Neural cell (in vitro differentiated cells): Measurements from ENCODE around the gene APOC4. TPM values are rescaled to one million over a fixed set of nuclear protein-coding genes. Genes with fewer than 3 reads are reported as not detected.

Source experiments
- H2AFZ ChIP-seq: fragments of 200-600, 300-800 bp; sonication (generic), shearing (Covaris generic); 2 replicates; pipeline ENCODE4 v1.6.0; 2014; ENCODE audit warnings: low read depth, mild to moderate bottlenecking, antibody characterized with exemption, low read length, moderate library complexity
- H3F3A ChIP-seq: fragments of 200-600 bp; shearing (Covaris generic); 2 replicates; pipeline ENCODE4 v1.6.1; 2016; ENCODE audit warnings: mild to moderate bottlenecking, moderate library complexity, mixed read lengths, antibody characterized with exemption, low read length; ENCODE audit not compliant: insufficient read depth, poor library complexity, severe bottlenecking
- H3K27ac ChIP-seq: fragments of 200-600, 300-800 bp; sonication (generic), shearing (Covaris generic); 2 replicates; pipeline ENCODE4 v1.5.1; 2014; ENCODE audit warnings: mild to moderate bottlenecking, low read length, moderate library complexity
- H3K27me3 ChIP-seq: fragments of 300-800, 200-600 bp; sonication (generic), shearing (Covaris generic); 2 replicates; pipeline ENCODE4 v1.6.0; 2014; ENCODE audit warnings: mild to moderate bottlenecking, low read depth, low read length, moderate library complexity; ENCODE audit not compliant: insufficient read depth
- H3K36me3 ChIP-seq: fragments of 300-800, 200-600 bp; sonication (generic), shearing (Covaris generic); 2 replicates; pipeline ENCODE4 v1.5.1; 2014; ENCODE audit warnings: mild to moderate bottlenecking, antibody characterized with exemption, low read length, moderate library complexity; ENCODE audit not compliant: insufficient read depth
- H3K4me2 ChIP-seq: fragments of 300-800, 200-600 bp; sonication (generic), shearing (Covaris generic); 2 replicates; pipeline ENCODE4 v1.6.0; 2014; ENCODE audit warnings: mild to moderate bottlenecking, low read length
- H3K4me3 ChIP-seq: fragments of 300-800, 200-600 bp; sonication (generic), shearing (Covaris generic); 2 replicates; pipeline ENCODE4 v1.5.1; 2014; ENCODE audit warnings: mild to moderate bottlenecking, low read length, moderate library complexity
- H3K79me2 ChIP-seq: fragments of 200-600 bp; shearing (Covaris generic); replicated peaks from 2 replicates; pipeline ENCODE4 v1.6.0; 2014; ENCODE audit warnings: mild to moderate bottlenecking, low read length, moderate library complexity; ENCODE audit not compliant: insufficient read depth
- H3K9ac ChIP-seq: fragments of 300-800, 200-600 bp; sonication (generic), shearing (Covaris generic); 2 replicates; pipeline ENCODE4 v1.6.1; 2016; ENCODE audit warnings: mild to moderate bottlenecking, low read length, mixed read lengths
- H3K9me2 ChIP-seq: fragments of 200-600 bp; shearing (Covaris generic); 2 replicates; pipeline ENCODE4 v1.6.1; 2016; ENCODE audit warnings: mild to moderate bottlenecking, low read length, mixed read lengths; ENCODE audit not compliant: insufficient read depth
- H3K9me3 ChIP-seq: fragments of 200-600, 300-800 bp; sonication (generic), shearing (Covaris generic); 2 replicates; pipeline ENCODE4 v1.6.1; 2016; ENCODE audit warnings: mild to moderate bottlenecking, mixed run types, low read length, moderate library complexity, mixed read lengths
- H4K20me1 ChIP-seq: fragments of 200-600 bp; shearing (Covaris generic); 2 replicates; pipeline ENCODE4 v1.6.1; 2016; ENCODE audit warnings: mild to moderate bottlenecking, mixed run types; ENCODE audit not compliant: insufficient read depth
- CTCF ChIP-seq: fragments of 450-650 bp; IDR thresholded peaks from 2 replicates; pipeline ENCODE4 v1.5.1; 2014; ENCODE audit warnings: antibody characterized with exemption, mild to moderate bottlenecking, moderate library complexity; ENCODE audit not compliant: poor library complexity, severe bottlenecking
- EP300 ChIP-seq: fragments of 450-650 bp; conservative IDR thresholded peaks from 2 replicates; pipeline ENCODE4 v1.6.1; 2014; ENCODE audit warnings: antibody characterized with exemption, mild to moderate bottlenecking, moderate library complexity; ENCODE audit not compliant: poor library complexity, severe bottlenecking
- EZH2 ChIP-seq: fragments of 200-600, 300-800 bp; shearing (Covaris generic), sonication (generic); IDR thresholded peaks from 2 replicates; pipeline ENCODE4 v1.6.1; 2014; ENCODE audit warnings: antibody characterized with exemption, low read length, borderline replicate concordance, mild to moderate bottlenecking; ENCODE audit not compliant: insufficient read depth, poor library complexity, severe bottlenecking
- MXI1 ChIP-seq: fragments of 450-650 bp; conservative IDR thresholded peaks from 2 replicates; pipeline ENCODE4 v1.6.1; 2014; ENCODE audit warnings: antibody characterized with exemption, mild to moderate bottlenecking; ENCODE audit not compliant: poor library complexity, severe bottlenecking
- POLR2AphosphoS5 ChIP-seq: IDR thresholded peaks from 2 replicates; pipeline ENCODE4 v1.6.1; 2012
- RAD21 ChIP-seq: fragments of 450-650 bp; conservative IDR thresholded peaks from 2 replicates; pipeline ENCODE4 v1.6.1; 2014; ENCODE audit warnings: antibody characterized with exemption, mild to moderate bottlenecking, moderate library complexity
- REST ChIP-seq: IDR thresholded peaks from 2 replicates; pipeline ENCODE4 v1.6.1; 2012; ENCODE audit warnings: borderline replicate concordance
- SMC3 ChIP-seq: fragments of 450-650 bp; conservative IDR thresholded peaks from 2 replicates; pipeline ENCODE4 v1.6.1; 2014; ENCODE audit warnings: antibody characterized with exemption, mild to moderate bottlenecking, moderate library complexity; ENCODE audit not compliant: poor library complexity
- TAF1 ChIP-seq: IDR thresholded peaks from 2 replicates; pipeline ENCODE4 v1.6.1; 2012; ENCODE audit warnings: low read depth
- polyA plus RNA-seq: library from polyadenylated mRNA; depleted of rRNA; stranded (reverse); fragments of >200 nt; gene quantifications from 2 replicates; pipeline ENCODE4 v1.2.3, GENCODE V29; 2014

APOC4 gene
- polyA plus RNA-seq, 1 donor from 2014 or later = not detected

- H3K27me3 ChIP-seq = no peaks in the 10 kb centered on the region
- H3K4me2 ChIP-seq = no peak overlapping the region
- no peaks in the 10 kb centered on the region for H3K9me2 ChIP-seq
- no peaks in the 10 kb centered on the region for H4K20me1 ChIP-seq
- TF ChIP-seq RAD21 (no peak), CTCF (no peak), POLR2AphosphoS5 (no peak), REST (no peak), MXI1 (no peak), EZH2 (no peak), TAF1 (no peak), SMC3 (no peak), EP300 (no peak)
- no peaks in the 10 kb centered on the region for H3F3A ChIP-seq
- H3K79me2 ChIP-seq = no peaks in the 10 kb centered on the region
- no peak overlapping the region for H2AFZ ChIP-seq
- no peak overlapping the region for H3K27ac ChIP-seq
- H3K36me3 ChIP-seq = no peaks in the 10 kb centered on the region
- H3K9me3 ChIP-seq = no peaks in the 10 kb centered on the region
- no peak overlapping the region for H3K4me3 ChIP-seq
- H3K9ac ChIP-seq = no peak overlapping the region
These were observed 6.2 kb downstream of the APOC4 start for GRCh38 chr19:44948237-44948636.

GRCh38 chr19:44948763-44949374 is 6.8 kb downstream of the APOC4 start:
- Histone ChIP-seq H3F3A (no peaks in the 10 kb centered on the region), H3K27ac (no peak overlapping the region), H3K79me2 (no peaks in the 10 kb centered on the region), H2AFZ (no peak overlapping the region), H3K9me2 (no peaks in the 10 kb centered on the region), H3K27me3 (no peaks in the 10 kb centered on the region), H3K4me2 (no peak overlapping the region), H3K9ac (no peak overlapping the region), H4K20me1 (no peaks in the 10 kb centered on the region), H3K4me3 (no peak overlapping the region), H3K36me3 (no peaks in the 10 kb centered on the region), H3K9me3 (no peaks in the 10 kb centered on the region)
- TF ChIP-seq EZH2 (no peak), RAD21 (no peak), CTCF (no peak), POLR2AphosphoS5 (no peak), TAF1 (no peak), EP300 (no peak), REST (no peak), SMC3 (no peak), MXI1 (no peak)
